Limb (tissue), 2 donors: ENCODE data around the gene TSPAN5.
"Not testable (repeated sequence)": the region's sequence is repeated elsewhere in the genome, so short reads cannot be mapped to it uniquely, and the experiment has no call there.

Experiments used
- DNase-seq, 2 donors: peaks; one replicate each; pipeline ENCODE4 v3.0.0-alpha.2; 2016; ENCODE audit errors: extremely low spot score in 2 of 2

TSPAN5 gene

GRCh38 chr4:98502624-98503023 is 155.8 kb downstream of the TSPAN5 start:
- no peak for DNase-seq

GRCh38 chr4:98502031-98502430 is 156.4 kb downstream of the TSPAN5 start:
- DNase-seq: no peak

GRCh38 chr4:98501383-98501782 is 157.0 kb downstream of the TSPAN5 start:
- no peak for DNase-seq

- no peak for DNase-seq
These were observed 159.6 kb downstream of the TSPAN5 start for GRCh38 chr4:98498774-98499173.

- DNase-seq: no peak
These were observed 162.1 kb downstream of the TSPAN5 start for GRCh38 chr4:98496152-98496845.

- no peak for DNase-seq
These were observed 165.1 kb downstream of the TSPAN5 start for GRCh38 chr4:98493296-98493695.

GRCh38 chr4:98491899-98492559 is 166.4 kb downstream of the TSPAN5 start:
- no peak for DNase-seq

- no peak for DNase-seq
These were observed 168.2 kb downstream of the TSPAN5 start for GRCh38 chr4:98490251-98490650.

- no peak for DNase-seq
These were observed 172.5 kb downstream of the TSPAN5 start for GRCh38 chr4:98485816-98486345.

GRCh38 chr4:98484031-98484430 is 174.4 kb downstream of the TSPAN5 start:
- no peak for DNase-seq

GRCh38 chr4:98482847-98483806 is 175.3 kb downstream of the TSPAN5 start:
- no peak for DNase-seq

- no peak for DNase-seq
These were observed 175.9 kb downstream of the TSPAN5 start for GRCh38 chr4:98482503-98482846.

GRCh38 chr4:98481167-98481566 is 177.2 kb downstream of the TSPAN5 start:
- DNase-seq: peak in 1 of 2 donors; percentile 15

GRCh38 chr4:98480535-98480934 is 177.9 kb downstream of the TSPAN5 start:
- no peak for DNase-seq

- DNase-seq: not testable (repeated sequence)
These were observed 178.8 kb downstream of the TSPAN5 start for GRCh38 chr4:98479590-98479989.

- no peak for DNase-seq
These were observed 181.5 kb downstream of the TSPAN5 start for GRCh38 chr4:98476891-98477290.

- no peak for DNase-seq
These were observed 184.0 kb downstream of the TSPAN5 start for GRCh38 chr4:98474408-98474844.

- no peak for DNase-seq
These were observed 185.4 kb downstream of the TSPAN5 start for GRCh38 chr4:98473046-98473445.

GRCh38 chr4:98470831-98471230 is 187.6 kb downstream of the TSPAN5 start:
- no peak for DNase-seq

GRCh38 chr4:98470366-98470765 is 188.0 kb downstream of the TSPAN5 start:
- no peak for DNase-seq

GRCh38 chr4:98469771-98470170 is 188.6 kb downstream of the TSPAN5 start:
- DNase-seq: no peak

- DNase-seq: peak in 1 of 2 donors; percentile 15
These were observed 189.7 kb downstream of the TSPAN5 start for GRCh38 chr4:98468709-98469108.
